ENCODE measurements around the gene DNMT3A. TPM values are rescaled to one million over a fixed set of nuclear protein-coding genes. Genes with fewer than 3 reads are reported as not detected.

DNMT3A gene
- total RNA-seq, 1 experiment from 2014 or later = 215 TPM

DNA sequence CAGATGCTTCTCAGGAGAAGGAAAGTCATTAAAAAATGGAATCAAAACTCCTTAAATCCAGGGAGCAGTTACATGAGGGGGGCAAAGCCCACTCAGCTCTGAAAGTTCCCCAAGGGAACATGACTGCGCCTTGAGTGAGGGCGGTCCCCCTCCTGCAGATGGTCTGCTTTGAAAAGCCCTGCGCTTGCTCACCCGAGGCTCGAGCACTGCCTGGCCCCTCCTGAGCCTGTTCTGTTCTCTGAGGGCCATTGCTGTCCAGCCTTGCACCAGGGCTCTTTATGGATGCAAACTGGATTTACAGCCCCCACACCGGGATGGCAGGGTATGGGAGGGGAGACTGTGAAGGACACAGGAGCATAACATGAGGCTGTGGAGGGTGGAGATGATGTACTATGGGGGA is 37.8 kb upstream of the DNMT3A start:
- Histone ChIP-seq H2BK12ac (ENCODE audit: insufficient read length, low read depth, low read length) (no peak overlapping the region), H3K27ac (ENCODE audit: insufficient read length, low read depth, low read length) (no peak overlapping the region), H3K4me2 (ENCODE audit: insufficient read depth, insufficient read length, low read length) (no peak overlapping the region), H2BK20ac (ENCODE audit: low read depth, low read length, poor library complexity, severe bottlenecking) (no peak overlapping the region), H3K79me1 (ENCODE audit: insufficient read depth, low read depth, low read length, poor library complexity, severe bottlenecking) (no peaks in the 10 kb centered on the region), H3K9ac (ENCODE audit: extremely low read depth, insufficient read length, low read length) (no peak overlapping the region), H3K23me2 (ENCODE audit: insufficient read length, low read depth, low read length, poor library complexity, severe bottlenecking) (no peaks in the 10 kb centered on the region), H3K23ac (ENCODE audit: insufficient read length, low read depth, low read length) (no peak overlapping the region), H4K91ac (ENCODE audit: insufficient read length, low read depth, low read length) (no peak overlapping the region), H2BK120ac (ENCODE audit: low read depth, low read length, poor library complexity, severe bottlenecking) (no peak overlapping the region), H2AFZ (ENCODE audit: low read length) (no peak overlapping the region), H3K18ac (ENCODE audit: insufficient read length, low read depth, low read length) (no peak overlapping the region), H3K14ac (ENCODE audit: insufficient read depth, low read length) (no peak overlapping the region), H3T11ph (ENCODE audit: low read length) (no peak overlapping the region), H3K4ac (ENCODE audit: low read depth, low read length) (no peak overlapping the region), H4K20me1 (ENCODE audit: control insufficient read depth, insufficient read depth, insufficient read length) (no peaks in the 10 kb centered on the region), H2BK15ac (ENCODE audit: low read depth, low read length) (no peak overlapping the region), H2AK5ac (ENCODE audit: insufficient read length, low read length) (no peak overlapping the region), H4K8ac (replicated peaks; ENCODE audit: insufficient read length, low read depth, low read length) (no peak overlapping the region), H3K56ac (ENCODE audit: insufficient read length, low read depth, low read length) (no peak overlapping the region), H3K79me2 (ENCODE audit: insufficient read depth, low read length) (no peaks in the 10 kb centered on the region), H3K27me3 (ENCODE audit: insufficient read depth, low read length) (no peaks in the 10 kb centered on the region), H3K4me1 (ENCODE audit: insufficient read depth, low read length) (no peaks in the 10 kb centered on the region), H4K5ac (ENCODE audit: insufficient read length, low read depth, low read length) (no peak overlapping the region), H2BK5ac (ENCODE audit: insufficient read length, low read length) (no peak overlapping the region), H3K9me3 (ENCODE audit: control insufficient read depth, low read depth, low read length) (no peaks in the 10 kb centered on the region)
- Mint-ChIP-seq H3K4me3 (no peak overlapping the region), H3K27ac (no peak overlapping the region; a peak in 1 of 7 replicates), H3K36me3 (ENCODE audit: insufficient read depth in 1 of 3, low read depth in 3 of 3) (peaks cover 7 to 11% (median 8%) of the 10 kb centered on the region in 3 experiments; a peak in 6 of 7 replicates), H3K4me1 (peaks cover 16% of the 10 kb centered on the region in 2 experiments), H3K27me3 (ENCODE audit: low read depth) (peaks cover 36% of the 10 kb centered on the region), H3K9me3 (peaks cover 8 to 11% of the 10 kb centered on the region in 2 experiments; a peak in 4 of 5 replicates)
- WGBS (ENCODE audit: extremely low coverage, insufficient read length, low lambda C conversion rate) = no CpG with 5 or more reads among the region's 6 CpGs
- TF ChIP-seq, protein P1, sequence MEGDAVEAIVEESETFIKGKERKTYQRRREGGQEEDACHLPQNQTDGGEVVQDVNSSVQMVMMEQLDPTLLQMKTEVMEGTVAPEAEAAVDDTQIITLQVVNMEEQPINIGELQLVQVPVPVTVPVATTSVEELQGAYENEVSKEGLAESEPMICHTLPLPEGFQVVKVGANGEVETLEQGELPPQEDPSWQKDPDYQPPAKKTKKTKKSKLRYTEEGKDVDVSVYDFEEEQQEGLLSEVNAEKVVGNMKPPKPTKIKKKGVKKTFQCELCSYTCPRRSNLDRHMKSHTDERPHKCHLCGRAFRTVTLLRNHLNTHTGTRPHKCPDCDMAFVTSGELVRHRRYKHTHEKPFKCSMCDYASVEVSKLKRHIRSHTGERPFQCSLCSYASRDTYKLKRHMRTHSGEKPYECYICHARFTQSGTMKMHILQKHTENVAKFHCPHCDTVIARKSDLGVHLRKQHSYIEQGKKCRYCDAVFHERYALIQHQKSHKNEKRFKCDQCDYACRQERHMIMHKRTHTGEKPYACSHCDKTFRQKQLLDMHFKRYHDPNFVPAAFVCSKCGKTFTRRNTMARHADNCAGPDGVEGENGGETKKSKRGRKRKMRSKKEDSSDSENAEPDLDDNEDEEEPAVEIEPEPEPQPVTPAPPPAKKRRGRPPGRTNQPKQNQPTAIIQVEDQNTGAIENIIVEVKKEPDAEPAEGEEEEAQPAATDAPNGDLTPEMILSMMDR (conservative IDR thresholded peaks at IDR 0.05) = no peak
- DNase-seq = no peak

Data from H9 (cell line).